HEK293 (cell line): ENCODE results near the gene FBXW2.

ENCODE experiments used
- CTCF ChIP-seq: fragments of 450-650 bp; formaldehyde crosslinking; IDR thresholded peaks from 2 replicates; pipeline ENCODE4 v1.5.1; 2016; ENCODE audit warnings: missing biosample characterization, missing genetic modification characterization
- REST ChIP-seq: fragments of 450-650 bp; formaldehyde crosslinking; IDR thresholded peaks from 2 replicates; pipeline ENCODE4 v1.5.1; 2016; ENCODE audit warnings: missing biosample characterization, missing genetic modification characterization
- SALL2 ChIP-seq: fragments of 450-650 bp; formaldehyde crosslinking; IDR thresholded peaks from 2 replicates; pipeline ENCODE4 v1.5.0; 2017; ENCODE audit warnings: missing biosample characterization, mild to moderate bottlenecking, missing genetic modification characterization, borderline replicate concordance
- SP2 ChIP-seq: fragments of 450-650 bp; formaldehyde crosslinking; IDR thresholded peaks from 2 replicates; pipeline ENCODE4 v1.5.1; 2016; ENCODE audit warnings: missing biosample characterization, missing genetic modification characterization
- ZNF121 ChIP-seq: fragments of 450-650 bp; formaldehyde crosslinking; IDR thresholded peaks from 2 replicates; pipeline ENCODE4 v1.5.1; 2016; ENCODE audit warnings: missing biosample characterization, missing genetic modification characterization
- ZNF138 ChIP-seq: fragments of 450-650 bp; formaldehyde crosslinking; IDR thresholded peaks from 2 replicates; pipeline ENCODE4 v1.5.1; 2016; ENCODE audit warnings: missing biosample characterization, missing genetic modification characterization, borderline replicate concordance
- ZNF214 ChIP-seq: fragments of 450-650 bp; formaldehyde crosslinking; IDR thresholded peaks from 2 replicates; pipeline ENCODE4 v1.5.1; 2017; ENCODE audit warnings: missing biosample characterization, mild to moderate bottlenecking, missing genetic modification characterization, borderline replicate concordance
- ZNF416 ChIP-seq: fragments of 450-650 bp; formaldehyde crosslinking; IDR thresholded peaks from 2 replicates; pipeline ENCODE4 v1.5.1; 2016; ENCODE audit warnings: missing biosample characterization, missing genetic modification characterization
- TF ChIP-seq, protein P1 (sequence below): fragments of 450-650 bp; formaldehyde crosslinking; IDR thresholded peaks from 2 replicates; pipeline ENCODE4 v1.5.1; 2016; ENCODE audit warnings: missing biosample characterization, missing genetic modification characterization

DNA sequence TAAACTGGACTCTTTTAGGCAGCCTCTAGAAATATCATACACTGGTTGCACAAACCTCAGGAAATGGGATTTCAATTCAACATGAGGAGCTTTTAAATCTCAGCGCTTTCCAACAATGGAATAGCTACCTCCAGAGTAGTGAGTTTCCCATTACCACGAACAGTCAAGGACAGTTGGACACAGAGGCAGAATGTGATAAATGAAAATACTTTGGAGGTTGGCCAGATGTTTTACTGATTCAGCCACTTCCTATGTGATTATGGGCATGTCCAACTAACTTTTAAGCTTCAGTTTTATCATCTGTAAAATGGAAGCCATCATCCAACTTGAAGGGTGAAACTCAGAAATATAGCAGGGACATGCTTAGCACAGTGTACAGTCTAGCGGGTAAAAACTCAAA is 2.1 kb downstream of the FBXW2 start:
- TF ChIP-seq REST (tag by site-specific recombination): no peak
- no peak for TF ChIP-seq ZNF138 (tag by site-specific recombination)
- TF ChIP-seq CTCF (tag by site-specific recombination): no peak
- no peak for TF ChIP-seq ZNF214 (tag by site-specific recombination)
- TF ChIP-seq, protein P1, sequence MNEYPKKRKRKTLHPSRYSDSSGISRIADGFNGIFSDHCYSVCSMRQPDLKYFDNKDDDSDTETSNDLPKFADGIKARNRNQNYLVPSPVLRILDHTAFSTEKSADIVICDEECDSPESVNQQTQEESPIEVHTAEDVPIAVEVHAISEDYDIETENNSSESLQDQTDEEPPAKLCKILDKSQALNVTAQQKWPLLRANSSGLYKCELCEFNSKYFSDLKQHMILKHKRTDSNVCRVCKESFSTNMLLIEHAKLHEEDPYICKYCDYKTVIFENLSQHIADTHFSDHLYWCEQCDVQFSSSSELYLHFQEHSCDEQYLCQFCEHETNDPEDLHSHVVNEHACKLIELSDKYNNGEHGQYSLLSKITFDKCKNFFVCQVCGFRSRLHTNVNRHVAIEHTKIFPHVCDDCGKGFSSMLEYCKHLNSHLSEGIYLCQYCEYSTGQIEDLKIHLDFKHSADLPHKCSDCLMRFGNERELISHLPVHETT: no peak
- no peak for TF ChIP-seq ZNF416
- no peak for TF ChIP-seq ZNF121 (tag by site-specific recombination)
- no peak for TF ChIP-seq SALL2 (tag by site-specific recombination)
- TF ChIP-seq SP2: no peak
